ACHN (cell line): ENCODE results near the gene MINPP1.

ENCODE experiments used
- DNase-seq: peaks from one replicate; pipeline ENCODE4 v3.0.0-alpha.2; 2015
- in situ Hi-C: cut with HindIII; loops from 2 replicates; pipeline ENCODE4 v1.10.0; 2017; ENCODE audit warnings: low sequenced_read_pairs, low pct_ligation_motif_present, low pct_unique_long_range_greater_than_20kb

MINPP1 gene

GRCh38 chr10:87510025-87510424 lies 5.3 kb downstream of the MINPP1 start:
- in situ Hi-C loops = no loop called here
- DNase-seq = no peak

GRCh38 chr10:87511526-87511925 lies 6.8 kb downstream of the MINPP1 start:
- no peak for DNase-seq
- in situ Hi-C loops = no loop called here

- in situ Hi-C loops = no loop called here
- no peak for DNase-seq
These were observed 14.2 kb downstream of the MINPP1 start for GRCh38 chr10:87518937-87519336.

GRCh38 chr10:87519582-87519981 lies 14.9 kb downstream of the MINPP1 start:
- no peak for DNase-seq
- in situ Hi-C loops = no loop called here

GRCh38 chr10:87523731-87524130 lies 19.0 kb downstream of the MINPP1 start:
- DNase-seq = no peak
- in situ Hi-C loops = no loop called here

GRCh38 chr10:87524296-87524695 lies 19.6 kb downstream of the MINPP1 start:
- no peak for DNase-seq
- in situ Hi-C loops = no loop called here

- DNase-seq = no peak
- in situ Hi-C loops = no loop called here
These were observed 27.4 kb downstream of the MINPP1 start for GRCh38 chr10:87531908-87532622.

- in situ Hi-C loops = no loop called here
- no peak for DNase-seq
These were observed 28.0 kb downstream of the MINPP1 start for GRCh38 chr10:87532696-87533095.

- in situ Hi-C loops = no loop called here
- DNase-seq = no peak
These were observed 29.6 kb downstream of the MINPP1 start for GRCh38 chr10:87534173-87534858.

- DNase-seq = no peak
- in situ Hi-C loops = no loop called here
These were observed 33.7 kb downstream of the MINPP1 start for GRCh38 chr10:87538092-87539015.

GRCh38 chr10:87541114-87541513 lies 36.4 kb downstream of the MINPP1 start:
- DNase-seq = no peak
- in situ Hi-C loops = no loop called here

GRCh38 chr10:87544721-87545120 lies 40.0 kb downstream of the MINPP1 start:
- in situ Hi-C loops = no loop called here
- DNase-seq = no peak

- in situ Hi-C loops = no loop called here
These were observed 41.1 kb downstream of the MINPP1 start for GRCh38 chr10:87545783-87546182.

GRCh38 chr10:87546210-87546609 lies 41.5 kb downstream of the MINPP1 start:
- no peak for DNase-seq
- in situ Hi-C loops = no loop called here

More at GRCh38 chr10:87545783-87546182, 41.1 kb downstream of the MINPP1 start:
- no peak for DNase-seq

- no peak for DNase-seq
- in situ Hi-C loops = no loop called here
These were observed 42.3 kb downstream of the MINPP1 start for GRCh38 chr10:87546971-87547413.

- in situ Hi-C loops = no loop called here
- no peak for DNase-seq
These were observed 43.1 kb downstream of the MINPP1 start for GRCh38 chr10:87547734-87548311.

- DNase-seq = no peak
- in situ Hi-C loops = no loop called here
These were observed 46.0 kb downstream of the MINPP1 start for GRCh38 chr10:87550741-87551140.

- DNase-seq = no peak
- in situ Hi-C loops = no loop called here
These were observed 46.6 kb downstream of the MINPP1 start for GRCh38 chr10:87551326-87551725.
